ENCODE data around the gene DNM3.

Gene DNM3

DNA sequence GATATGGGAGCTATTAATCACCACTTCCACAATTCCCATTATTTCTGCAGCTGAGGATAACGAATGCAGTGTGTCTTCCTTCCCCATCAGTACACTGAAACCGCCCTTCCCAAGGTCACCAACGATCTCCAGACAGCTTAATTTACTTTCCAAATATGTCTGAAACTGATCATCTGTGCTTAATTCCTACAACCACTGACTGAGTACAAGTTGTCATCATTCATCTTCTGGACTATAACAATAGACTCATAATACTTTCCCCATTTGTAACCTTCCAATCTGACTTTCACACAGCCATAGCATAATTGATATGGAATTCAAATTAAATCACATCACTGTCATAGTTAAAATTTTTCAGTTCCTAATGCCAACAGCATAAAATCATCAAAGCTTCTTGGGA is 17.4 kb downstream of the DNM3 start:
- H3K36me3 ChIP-seq (ENCODE audit: control insufficient read depth, insufficient read depth, low read length), result no peaks in the 10 kb centered on the region
- H3K9ac ChIP-seq (ENCODE audit: low read length), result no peak overlapping the region
- H3K4me1 ChIP-seq (ENCODE audit: control insufficient read depth, insufficient read depth, low read length), result no peaks in the 10 kb centered on the region
- no peak overlapping the region for H3K4me3 ChIP-seq (ENCODE audit: low read length)
- H3K9me3 ChIP-seq (ENCODE audit: control insufficient read depth, low read length), result no peaks in the 10 kb centered on the region
- H3K27me3 ChIP-seq (ENCODE audit: control insufficient read depth, insufficient read depth, low read length), result no peaks in the 10 kb centered on the region

DNA sequence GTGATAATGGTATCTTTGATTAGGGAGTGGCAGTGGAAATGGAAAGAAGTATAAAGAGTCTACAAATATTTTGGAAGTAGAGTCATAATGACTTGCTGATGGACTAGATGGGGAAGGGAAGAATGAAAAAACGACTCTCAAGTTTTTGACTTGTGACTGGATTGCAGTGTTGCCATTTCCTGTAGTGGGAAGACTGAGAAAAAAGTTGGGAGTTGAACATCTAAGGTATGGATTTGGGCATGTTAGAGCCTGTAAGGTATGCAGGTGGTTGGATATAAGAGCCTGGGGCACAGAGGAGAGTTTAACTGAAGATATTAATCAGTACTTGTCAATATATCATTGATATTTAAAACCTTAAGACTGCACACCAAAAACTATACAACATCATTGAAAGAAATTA is 19.4 kb downstream of the DNM3 start:
- Histone ChIP-seq H3K9ac (ENCODE audit: low read length) (no peak overlapping the region), H3K36me3 (ENCODE audit: control insufficient read depth, insufficient read depth, low read length) (no peaks in the 10 kb centered on the region), H3K4me1 (ENCODE audit: control insufficient read depth, insufficient read depth, low read length) (no peaks in the 10 kb centered on the region), H3K9me3 (ENCODE audit: control insufficient read depth, low read length) (no peaks in the 10 kb centered on the region), H3K4me3 (ENCODE audit: low read length) (no peak overlapping the region), H3K27me3 (ENCODE audit: control insufficient read depth, insufficient read depth, low read length) (no peaks in the 10 kb centered on the region)

DNA sequence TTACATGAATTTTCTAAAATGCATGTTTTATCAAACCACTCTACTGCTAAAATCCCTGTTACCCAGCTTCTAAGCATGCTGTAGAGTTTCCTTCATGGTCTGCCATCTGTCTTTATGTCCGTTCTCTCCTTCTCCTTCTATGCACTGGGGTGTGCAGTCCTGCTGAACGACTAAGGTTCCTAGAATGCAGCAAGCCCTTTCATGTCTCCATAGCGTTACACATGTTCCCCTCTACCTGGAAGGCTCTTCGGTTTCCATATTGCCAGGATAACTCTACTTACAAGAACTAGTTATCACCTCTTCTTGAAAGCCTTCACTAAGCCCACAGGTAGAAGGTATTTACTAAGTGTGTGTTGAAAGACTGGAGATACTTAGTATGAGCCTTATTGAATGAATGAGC is 22.2 kb downstream of the DNM3 start:
- H3K36me3 ChIP-seq (ENCODE audit: control insufficient read depth, insufficient read depth, low read length), result no peaks in the 10 kb centered on the region
- H3K4me3 ChIP-seq (ENCODE audit: low read length), result no peak overlapping the region
- no peaks in the 10 kb centered on the region for H3K4me1 ChIP-seq (ENCODE audit: control insufficient read depth, insufficient read depth, low read length)
- H3K9me3 ChIP-seq (ENCODE audit: control insufficient read depth, low read length), result no peaks in the 10 kb centered on the region
- H3K27me3 ChIP-seq (ENCODE audit: control insufficient read depth, insufficient read depth, low read length), result no peaks in the 10 kb centered on the region
- H3K9ac ChIP-seq (ENCODE audit: low read length), result no peak overlapping the region

- H3K9ac ChIP-seq (ENCODE audit: low read length), result no peak overlapping the region
- no peaks in the 10 kb centered on the region for H3K4me1 ChIP-seq (ENCODE audit: control insufficient read depth, insufficient read depth, low read length)
- H3K27me3 ChIP-seq (ENCODE audit: control insufficient read depth, insufficient read depth, low read length), result no peaks in the 10 kb centered on the region
- H3K36me3 ChIP-seq (ENCODE audit: control insufficient read depth, insufficient read depth, low read length), result no peaks in the 10 kb centered on the region
- no peak overlapping the region for H3K4me3 ChIP-seq (ENCODE audit: low read length)
- no peaks in the 10 kb centered on the region for H3K9me3 ChIP-seq (ENCODE audit: control insufficient read depth, low read length)
Observed at GRCh38 chr1:171864308-171864707, 23.0 kb downstream of the DNM3 start.

DNA sequence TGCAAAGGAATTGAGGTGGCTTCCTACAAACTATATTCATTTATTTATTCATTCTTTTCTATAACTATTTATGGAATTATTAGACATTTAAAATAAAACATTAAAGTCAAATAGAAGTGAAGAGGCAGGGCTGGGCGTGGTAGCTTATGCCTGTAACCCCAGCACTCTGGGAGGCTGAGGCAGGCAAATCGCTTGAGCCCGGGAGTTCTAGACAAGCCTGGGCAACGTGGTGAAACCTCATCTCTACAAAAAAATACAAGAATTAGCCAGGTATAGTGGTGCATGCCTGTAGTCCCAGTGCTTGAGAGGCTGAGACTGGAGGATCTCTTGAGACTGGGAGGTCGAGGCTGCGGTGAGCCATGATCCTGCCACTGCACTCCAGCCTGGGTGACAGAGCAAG is 23.8 kb downstream of the DNM3 start:
- H3K9me3 ChIP-seq (ENCODE audit: control insufficient read depth, low read length), result no peaks in the 10 kb centered on the region
- H3K27me3 ChIP-seq (ENCODE audit: control insufficient read depth, insufficient read depth, low read length), result no peaks in the 10 kb centered on the region
- H3K9ac ChIP-seq (ENCODE audit: low read length), result no peak overlapping the region
- H3K4me3 ChIP-seq (ENCODE audit: low read length), result no peak overlapping the region
- H3K4me1 ChIP-seq (ENCODE audit: control insufficient read depth, insufficient read depth, low read length), result no peaks in the 10 kb centered on the region
- no peaks in the 10 kb centered on the region for H3K36me3 ChIP-seq (ENCODE audit: control insufficient read depth, insufficient read depth, low read length)

DNA sequence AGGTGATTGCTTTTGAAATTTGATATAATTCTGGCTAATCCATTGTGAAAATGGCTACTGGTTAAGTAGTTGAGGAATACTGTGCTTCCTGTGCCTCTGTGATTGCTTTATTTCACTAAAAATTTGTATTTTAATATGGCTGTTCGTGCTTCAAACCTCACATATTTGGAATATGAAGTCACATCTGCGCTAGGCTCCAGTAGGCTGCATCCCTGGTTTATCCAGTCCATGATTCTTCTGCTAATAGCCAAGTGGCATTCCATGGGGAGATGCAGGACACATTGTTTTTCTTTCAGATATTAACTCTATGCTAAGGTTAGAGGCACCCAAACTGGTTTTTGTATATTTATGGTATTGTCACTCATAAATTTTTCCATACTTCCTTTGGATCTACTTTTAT is 25.9 kb downstream of the DNM3 start:
- no peak overlapping the region for H3K9ac ChIP-seq (ENCODE audit: low read length)
- H3K4me3 ChIP-seq (ENCODE audit: low read length), result no peak overlapping the region
- H3K36me3 ChIP-seq (ENCODE audit: control insufficient read depth, insufficient read depth, low read length), result no peaks in the 10 kb centered on the region
- H3K9me3 ChIP-seq (ENCODE audit: control insufficient read depth, low read length), result no peaks in the 10 kb centered on the region
- H3K4me1 ChIP-seq (ENCODE audit: control insufficient read depth, insufficient read depth, low read length), result no peaks in the 10 kb centered on the region
- H3K27me3 ChIP-seq (ENCODE audit: control insufficient read depth, insufficient read depth, low read length), result no peaks in the 10 kb centered on the region

DNA sequence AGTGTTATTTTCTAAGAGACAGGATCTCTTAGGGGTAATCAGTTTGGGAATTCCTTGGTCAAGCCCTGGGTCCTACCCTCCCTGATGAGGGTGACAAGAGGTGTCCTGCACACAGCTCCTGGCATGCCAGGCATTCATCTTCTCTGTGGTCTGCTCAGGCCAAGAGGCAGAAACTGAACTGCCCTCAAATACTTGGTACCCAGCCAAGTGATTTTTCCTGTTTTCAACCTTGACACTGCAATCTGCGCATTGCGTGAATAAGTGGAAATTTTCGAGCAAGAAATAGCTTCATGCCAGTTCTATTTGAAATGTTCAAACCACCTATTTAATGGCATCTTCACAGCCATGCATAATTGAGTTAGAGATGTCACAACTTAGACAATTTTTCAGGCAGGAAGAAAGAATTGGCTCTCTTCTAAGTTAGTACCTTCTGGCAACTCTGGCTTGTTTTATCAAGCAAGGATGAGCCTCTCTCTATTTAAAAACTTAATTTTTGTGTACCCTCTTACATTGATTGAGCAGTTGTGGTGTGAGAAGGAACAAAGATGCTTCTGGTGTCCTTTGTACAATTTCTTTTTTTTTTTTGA is 27.0 kb downstream of the DNM3 start:
- no peak overlapping the region for H3K9ac ChIP-seq (ENCODE audit: low read length)
- H3K4me1 ChIP-seq (ENCODE audit: control insufficient read depth, insufficient read depth, low read length), result no peaks in the 10 kb centered on the region
- no peaks in the 10 kb centered on the region for H3K27me3 ChIP-seq (ENCODE audit: control insufficient read depth, insufficient read depth, low read length)
- no peak overlapping the region for H3K4me3 ChIP-seq (ENCODE audit: low read length)
- no peaks in the 10 kb centered on the region for H3K9me3 ChIP-seq (ENCODE audit: control insufficient read depth, low read length)
- H3K36me3 ChIP-seq (ENCODE audit: control insufficient read depth, insufficient read depth, low read length), result no peaks in the 10 kb centered on the region

GRCh38 chr1:171869097-171869496 is 27.8 kb downstream of the DNM3 start:
- no peaks in the 10 kb centered on the region for H3K4me1 ChIP-seq (ENCODE audit: control insufficient read depth, insufficient read depth, low read length)
- H3K36me3 ChIP-seq (ENCODE audit: control insufficient read depth, insufficient read depth, low read length), result no peaks in the 10 kb centered on the region
- no peak overlapping the region for H3K9ac ChIP-seq (ENCODE audit: low read length)
- no peak overlapping the region for H3K4me3 ChIP-seq (ENCODE audit: low read length)
- no peaks in the 10 kb centered on the region for H3K27me3 ChIP-seq (ENCODE audit: control insufficient read depth, insufficient read depth, low read length)
- H3K9me3 ChIP-seq (ENCODE audit: control insufficient read depth, low read length), result no peaks in the 10 kb centered on the region

GRCh38 chr1:171871848-171872247 is 30.6 kb downstream of the DNM3 start:
- H3K9me3 ChIP-seq (ENCODE audit: control insufficient read depth, low read length), result no peaks in the 10 kb centered on the region
- H3K36me3 ChIP-seq (ENCODE audit: control insufficient read depth, insufficient read depth, low read length), result no peaks in the 10 kb centered on the region
- H3K4me1 ChIP-seq (ENCODE audit: control insufficient read depth, insufficient read depth, low read length), result no peaks in the 10 kb centered on the region
- no peak overlapping the region for H3K4me3 ChIP-seq (ENCODE audit: low read length)
- no peaks in the 10 kb centered on the region for H3K27me3 ChIP-seq (ENCODE audit: control insufficient read depth, insufficient read depth, low read length)
- H3K9ac ChIP-seq (ENCODE audit: low read length), result no peak overlapping the region

DNA sequence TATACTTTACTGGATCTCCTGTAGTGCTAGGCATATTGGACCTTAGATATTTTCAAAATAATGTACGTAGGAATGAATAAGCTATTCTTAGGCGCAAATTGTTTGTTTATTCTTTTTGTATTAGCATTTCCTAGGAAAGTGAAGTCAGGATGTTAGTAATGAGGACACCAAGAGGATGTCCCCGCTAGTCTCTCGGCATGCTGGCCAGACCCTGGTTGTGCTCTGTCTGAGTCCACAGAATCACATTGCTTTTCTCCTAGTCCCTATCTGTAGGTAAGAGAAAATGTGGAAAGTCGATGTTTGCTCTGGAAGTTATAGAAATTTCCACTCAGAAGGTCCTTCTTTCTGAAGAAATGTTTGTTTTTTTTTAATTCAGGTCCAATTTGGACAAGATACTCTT is 31.1 kb downstream of the DNM3 start:
- no peaks in the 10 kb centered on the region for H3K4me1 ChIP-seq (ENCODE audit: control insufficient read depth, insufficient read depth, low read length)
- H3K9me3 ChIP-seq (ENCODE audit: control insufficient read depth, low read length), result no peaks in the 10 kb centered on the region
- no peaks in the 10 kb centered on the region for H3K36me3 ChIP-seq (ENCODE audit: control insufficient read depth, insufficient read depth, low read length)
- H3K9ac ChIP-seq (ENCODE audit: low read length), result no peak overlapping the region
- no peaks in the 10 kb centered on the region for H3K27me3 ChIP-seq (ENCODE audit: control insufficient read depth, insufficient read depth, low read length)
- no peak overlapping the region for H3K4me3 ChIP-seq (ENCODE audit: low read length)

DNA sequence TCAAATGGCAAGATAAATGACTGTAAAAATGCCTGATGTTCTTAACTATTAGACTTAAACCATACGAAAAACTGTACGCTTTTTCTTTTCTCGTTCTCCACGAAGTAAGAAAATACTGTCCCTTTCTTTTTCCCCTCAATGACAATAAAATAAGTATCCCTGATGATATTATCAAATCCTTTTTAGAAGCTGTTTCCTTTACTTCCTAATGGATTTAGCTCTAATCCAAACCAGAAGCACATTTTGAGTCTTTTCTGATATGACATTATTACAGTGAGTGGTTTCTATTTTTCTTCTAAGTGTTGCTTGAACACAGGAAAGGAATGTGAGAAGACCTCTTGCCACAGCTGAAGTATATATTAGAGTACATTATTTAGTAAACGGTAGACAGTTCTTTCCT is 32.4 kb downstream of the DNM3 start:
- Histone ChIP-seq H3K4me3 (ENCODE audit: low read length) (no peak overlapping the region), H3K9me3 (ENCODE audit: control insufficient read depth, low read length) (no peaks in the 10 kb centered on the region), H3K36me3 (ENCODE audit: control insufficient read depth, insufficient read depth, low read length) (no peaks in the 10 kb centered on the region), H3K9ac (ENCODE audit: low read length) (no peak overlapping the region), H3K4me1 (ENCODE audit: control insufficient read depth, insufficient read depth, low read length) (no peaks in the 10 kb centered on the region), H3K27me3 (ENCODE audit: control insufficient read depth, insufficient read depth, low read length) (no peaks in the 10 kb centered on the region)

DNA sequence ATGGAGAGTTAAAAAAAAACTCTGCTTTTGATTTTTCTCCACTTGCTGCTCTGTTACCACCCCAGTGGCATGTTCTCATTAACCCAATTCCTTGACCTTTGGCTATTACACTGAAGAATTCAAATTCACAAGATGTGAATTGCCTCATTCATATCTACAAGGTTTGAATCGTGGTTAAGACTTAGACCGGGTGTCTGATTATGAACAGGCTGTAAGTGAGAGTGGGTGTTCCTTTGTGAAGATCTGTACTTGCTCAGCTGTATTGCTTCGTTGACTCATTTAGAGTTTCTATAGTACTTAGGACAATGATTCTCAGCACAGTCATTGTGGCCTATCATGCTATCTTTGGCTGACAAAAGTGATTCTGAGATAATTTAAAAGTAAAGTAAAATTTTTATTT is 36.4 kb downstream of the DNM3 start:
- Histone ChIP-seq H3K4me3 (ENCODE audit: low read length) (no peak overlapping the region), H3K9ac (ENCODE audit: low read length) (no peak overlapping the region), H3K9me3 (ENCODE audit: control insufficient read depth, low read length) (no peaks in the 10 kb centered on the region), H3K36me3 (ENCODE audit: control insufficient read depth, insufficient read depth, low read length) (no peaks in the 10 kb centered on the region), H3K4me1 (ENCODE audit: control insufficient read depth, insufficient read depth, low read length) (no peaks in the 10 kb centered on the region), H3K27me3 (ENCODE audit: control insufficient read depth, insufficient read depth, low read length) (no peaks in the 10 kb centered on the region)

DNA sequence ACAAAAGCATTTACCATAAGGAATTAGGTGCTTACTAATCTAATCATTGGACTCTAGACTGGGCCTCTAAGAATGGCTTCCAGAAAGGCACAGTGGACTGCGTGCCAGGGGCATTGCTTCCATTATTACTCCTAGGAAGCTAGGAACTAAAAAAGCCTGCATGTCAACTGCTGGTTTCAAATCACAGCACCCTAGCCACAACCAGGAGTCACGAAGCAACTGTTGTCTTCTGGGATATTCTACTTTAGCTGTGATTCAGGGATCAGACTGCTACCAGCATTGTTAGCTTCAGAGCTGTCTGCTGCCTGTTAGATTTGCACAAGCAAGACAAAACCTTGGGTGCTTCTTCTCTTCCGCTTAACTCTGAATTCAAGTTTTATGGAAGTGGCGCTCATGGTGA is 38.3 kb downstream of the DNM3 start:
- Histone ChIP-seq H3K36me3 (ENCODE audit: control insufficient read depth, insufficient read depth, low read length) (no peaks in the 10 kb centered on the region), H3K9me3 (ENCODE audit: control insufficient read depth, low read length) (no peaks in the 10 kb centered on the region), H3K4me1 (ENCODE audit: control insufficient read depth, insufficient read depth, low read length) (no peaks in the 10 kb centered on the region), H3K4me3 (ENCODE audit: low read length) (no peak overlapping the region), H3K27me3 (ENCODE audit: control insufficient read depth, insufficient read depth, low read length) (no peaks in the 10 kb centered on the region), H3K9ac (ENCODE audit: low read length) (no peak overlapping the region)

Data from mucosa of stomach (tissue), 1 donor.